Heart left ventricle (tissue), 16 donors: Measurements from ENCODE around the gene IRX5. TPM values are rescaled to one million over a fixed set of nuclear protein-coding genes. Genes with fewer than 3 reads are reported as not detected.

Experiments
- ATAC-seq, 4 donors: fragments of 200-7000 bp; cut with Tn5 transposase; one replicate each; pipeline ENCODE4 v1.9.1; 2020 to 2022; ENCODE audit warnings: moderate library complexity in 4 of 4, mild to moderate bottlenecking in 3 of 4, moderate number of reproducible peaks in 1 of 4
- DNase-seq, 5 donors: peaks; one replicate each; pipeline ENCODE4 v3.0.0-alpha.2; 2020
- H3K27ac ChIP-seq, 12 donors: fragments of 200-600 bp; sonication (generic) in 4 of 12; one replicate each; pipeline versions ENCODE4 v1.5.0 to v1.8.0; 2016 to 2022; ENCODE audit warnings: mild to moderate bottlenecking in 2 of 12
- H3K27me3 ChIP-seq, 9 donors: fragments of 200-600 bp; sonication (generic) in 2 of 9; one replicate each; pipeline versions ENCODE4 v1.5.1 to v1.8.0; 2016 to 2022; ENCODE audit warnings: mild to moderate bottlenecking in 3 of 9
- H3K36me3 ChIP-seq, 9 donors: fragments of 200-600 bp; sonication (generic) in 2 of 9; one replicate each; pipeline versions ENCODE4 v1.5.0 to v1.8.0; 2018 to 2022; ENCODE audit warnings: mild to moderate bottlenecking in 2 of 9
- H3K4me1 ChIP-seq, 12 donors: fragments of 200-600 bp; sonication (generic) in 4 of 12; one replicate each; pipeline versions ENCODE4 v1.5.0 to v1.8.0; 2016 to 2022; ENCODE audit warnings: mild to moderate bottlenecking in 3 of 12
- H3K4me3 ChIP-seq, 12 donors: fragments of 200-600 bp; sonication (generic) in 4 of 12; one replicate each; pipeline versions ENCODE4 v1.5.0 to v1.8.0; 2017 to 2022; ENCODE audit warnings: mild to moderate bottlenecking in 9 of 12, moderate library complexity in 4 of 12
- H3K9me3 ChIP-seq, 12 donors: fragments of 200-600 bp; sonication (generic) in 4 of 12; one replicate each; pipeline versions ENCODE4 v1.5.0 to v1.8.0; 2016 to 2022; ENCODE audit warnings: mild to moderate bottlenecking in 1 of 12
- CTCF ChIP-seq, 12 donors: fragments of 200-600 bp; sonication (generic) in 4 of 12; IDR thresholded peaks; one replicate each; pipeline versions ENCODE4 v1.5.0 to v1.8.0; 2018 to 2022; ENCODE audit warnings: antibody characterized with exemption in 12 of 12, mild to moderate bottlenecking in 5 of 12
- POLR2A ChIP-seq, 2 donors: fragments of 450-650 bp; IDR thresholded peaks; one replicate each; pipeline ENCODE4 v1.6.1; 2017; ENCODE audit warnings: antibody characterized with exemption in 2 of 2, mild to moderate bottlenecking in 2 of 2, moderate library complexity in 2 of 2
- WGBS, 4 donors: extraction: QIAGEN DNeasy Blood & Tissue Kit in 2 of 4; methylation state at CpG; one replicate each; pipeline versions ENCODE4 v1.1.5 to v1.1.7; 2013 to 2018; 5-methylcytosine and 5-hydroxymethylcytosine counted together
- intact Hi-C, 10 donors: fragments of 100-400 bp; cut with DNase I; formaldehyde crosslinking; loops; one replicate each; pipeline versions ENCODE4 v1.11.1 to v1.14.2; 2022
- polyA plus RNA-seq, 2 donors: library from polyadenylated mRNA; stranded (reverse); fragments of 200-250 nt; gene quantifications; one replicate each; pipeline ENCODE4 v1.2.3, GENCODE V29; 2013
- total RNA-seq, 9 donors: library from RNA; depleted of rRNA in 2 of 9; stranded (reverse); fragments of >200 nt in 2 of 9; fragmentation: NEBNext Ultra II Directional in 3 of 9; extraction: Animal tissue kit (Norgen Biotek cat#: 25700) in 3 of 9; gene quantifications; one replicate each; pipeline versions ENCODE4 v1.1.0 to v1.2.4, GENCODE V29; 2016 to 2023
- donor health status: ischemic (EF 13 %, LVEDD 7.1; RV severe dilation, severe dysfunction).
- donor health status: healthy with polysubstance abuse.
- donor health status: DM: no; HTN: yes; CAD: no.
- donor health status: DM: no; HTN: no; CAD: no.
- donor health status: ischemic (EF 25% LVEDD 6.9; RV normal size, moderate dysfunction).
- donor health status: ischemic (EF 25% LVEDD 5.7; RV mildly dilated, moderate dysfunction).
- donor health status: healthy.
- donor health status: DM: yes; HTN: yes; CAD: no.
- donor health status: ischemic (EF 35%, LVEDD 5.7; RV mildly dilated, moderate dysfunction).
- donor health status: nonischemic (EF 11% LVEDD 7.7; RV severe dilation, severe dysfunction).
- donor health status: DM: yes; HTN: yes; CAD: no.
- donor health status: PGD.
- donor health status: ischemic (EF 29% LVEDD 5.4; RV normal size, mild dysfunction).
- donor health status: nonischemic (EF 23%, LVEDD 6.1; RV moderate dilation, normal function).

The IRX5 gene
- total and polyA plus RNA-seq, 11 donors = 5.8 to 32.2 (median 19.2) TPM

- no peak for TF ChIP-seq CTCF (IDR thresholded peaks at IDR 0.05)
- TF ChIP-seq POLR2A (IDR thresholded peaks at IDR 0.05) = no peak
- Histone ChIP-seq H3K4me3 (no peak overlapping the region), H3K9me3 (no peaks in the 10 kb centered on the region), H3K4me1 (no peaks in the 10 kb centered on the region), H3K36me3 (no peaks in the 10 kb centered on the region), H3K27ac (no peak overlapping the region), H3K27me3 (no peaks in the 10 kb centered on the region)
- intact Hi-C loops = no loop called here
- DNase-seq = no peak
- 49 to 90% (median 78%) methylated on average over 2 of the region's 2 CpGs for WGBS, 4 donors
- ATAC-seq = no peak
Measured at GRCh38 chr16:54965464-54965863, 34.8 kb downstream of the IRX5 start.

GRCh38 chr16:54968011-54968410 is 37.3 kb downstream of the IRX5 start:
- H3K27me3 ChIP-seq = no peaks in the 10 kb centered on the region
- no peaks in the 10 kb centered on the region for H3K4me1 ChIP-seq
- no peaks in the 10 kb centered on the region for H3K9me3 ChIP-seq
- TF ChIP-seq POLR2A (IDR thresholded peaks at IDR 0.05) (no peak), CTCF (IDR thresholded peaks at IDR 0.05) (no peak)
- intact Hi-C loops = no loop called here
- DNase-seq = no peak
- H3K27ac ChIP-seq = no peak overlapping the region
- H3K36me3 ChIP-seq = no peaks in the 10 kb centered on the region
- no peak overlapping the region for H3K4me3 ChIP-seq
- ATAC-seq = no peak

- DNase-seq (no peak), ATAC-seq (no peak)
- 79 to 88% (median 81%) methylated on average over 6 of the region's 6 CpGs for WGBS, 4 donors
- Histone ChIP-seq H3K27ac (no peak overlapping the region), H3K27me3 (no peaks in the 10 kb centered on the region), H3K4me1 (no peaks in the 10 kb centered on the region), H3K9me3 (no peaks in the 10 kb centered on the region), H3K36me3 (no peaks in the 10 kb centered on the region), H3K4me3 (no peak overlapping the region)
- TF ChIP-seq POLR2A (IDR thresholded peaks at IDR 0.05) (no peak), CTCF (IDR thresholded peaks at IDR 0.05) (no peak)
- intact Hi-C loops = no loop called here
Measured at GRCh38 chr16:54968784-54969183, 38.1 kb downstream of the IRX5 start.

- Histone ChIP-seq H3K4me3 (no peak overlapping the region), H3K27ac (no peak overlapping the region), H3K4me1 (no peaks in the 10 kb centered on the region), H3K27me3 (no peaks in the 10 kb centered on the region), H3K36me3 (no peaks in the 10 kb centered on the region), H3K9me3 (no peaks in the 10 kb centered on the region)
- DNase-seq (no peak), ATAC-seq (no peak)
- WGBS, 4 donors = 87 to 95% (median 94%) methylated on average over 3 to 5 of the region's 5 CpGs
- intact Hi-C loops = no loop called here
- no peak for TF ChIP-seq POLR2A (IDR thresholded peaks at IDR 0.05)
- no peak for TF ChIP-seq CTCF (IDR thresholded peaks at IDR 0.05)
Measured at GRCh38 chr16:54970016-54970415, 39.4 kb downstream of the IRX5 start.
